HCT116 (cell line): ENCODE measurements around the gene DPP6. TPM values are rescaled to one million over a fixed set of nuclear protein-coding genes. Genes with fewer than 3 reads are reported as not detected.

Experiments used
- ATAC-seq: fragments of 200-7000 bp; cut with Tn5 transposase; 2 replicates; pipeline ENCODE4 v1.9.1; 2020; ENCODE audit warnings: mild to moderate bottlenecking, moderate library complexity
- BruUV-seq: library from RNA; stranded (reverse); fragments of 400-500 nt; replicated peaks from 2 replicates; lab custom pipeline; 2021; lab: Mats Ljungman, UMichigan
- CTCF ChIA-PET: fragments of 300-600 bp; sonication (Branson Sonifier 250); formaldehyde crosslinking; loops from one replicate; lab custom pipeline; 2021; ENCODE audit warnings: antibody characterized with exemption; lab: Charles Lee
- POLR2A ChIA-PET: fragments of 300-600, 350-600 bp; sonication (Branson Sonifier 250); formaldehyde crosslinking; loops from one replicate; lab custom pipeline; 2021; ENCODE audit warnings: antibody characterized with exemption; lab: Charles Lee
- RAD21 ChIA-PET, 2 experiments: fragments of 300-600 bp; sonication (Branson Sonifier 250); formaldehyde crosslinking; loops; one replicate each; lab custom pipeline; 2023; ENCODE audit warnings: low total read pairs in 2 of 2; ENCODE audit not compliant: uncharacterized antibody in 2 of 2, unreplicated experiment in 2 of 2, low non-redundant PET in 1 of 2; lab: Charles Lee
- DNase-seq: peaks from one replicate; pipeline ENCODE4 v3.0.0-alpha.2; 2010; ENCODE audit warnings: low read depth, low spot score
- H2AFZ ChIP-seq: fragments of 200-600 bp; shearing (Covaris generic), sonication (generic); 2 replicates; pipeline ENCODE4 v1.6.1; 2017; ENCODE audit warnings: low read depth, mixed run types, mixed read lengths, antibody characterized with exemption, low read length; ENCODE audit not compliant: poor library complexity, severe bottlenecking
- H3K27ac ChIP-seq: 2 replicates; pipeline ENCODE4 v1.5.1; 2012; ENCODE audit warnings: low read depth, low read length
- H3K27me3 ChIP-seq: fragments of 200-600 bp; sonication (generic); 2 replicates; pipeline ENCODE4 v1.6.1; 2016; ENCODE audit warnings: mixed run types, low read length, mixed read lengths; ENCODE audit not compliant: insufficient read depth
- H3K36me3 ChIP-seq, 2 experiments: fragments of 200-500 bp in 1 of 2; fragments of 200-600 bp in 1 of 2; sonication (Bioruptor generic) in 1 of 2; sonication (generic) in 1 of 2; 2 replicates each; pipeline versions ENCODE4 v1.5.1 to v1.6.1; 2014 to 2016; ENCODE audit warnings: low read length in 2 of 2, inconsistent platforms in 1 of 2, mixed read lengths in 1 of 2, mixed run types in 1 of 2; ENCODE audit not compliant: insufficient read depth in 2 of 2, control insufficient read depth in 1 of 2
- H3K4me1 ChIP-seq, 2 experiments: fragments of 200-600 bp in 1 of 2; sonication (generic) in 1 of 2; 2 replicates each; pipeline versions ENCODE4 v1.5.1 to v1.6.1; 2012 to 2017; ENCODE audit warnings: low read length in 2 of 2, inconsistent platforms in 1 of 2, mild to moderate bottlenecking in 1 of 2, mixed read lengths in 1 of 2, mixed run types in 1 of 2, moderate library complexity in 1 of 2; ENCODE audit not compliant: insufficient read depth in 2 of 2, control insufficient read depth in 1 of 2
- H3K4me2 ChIP-seq: fragments of 200-600 bp; sonication (generic); 2 replicates; pipeline ENCODE4 v1.6.1; 2017; ENCODE audit warnings: mixed run types, low read length, mixed read lengths
- H3K4me3 ChIP-seq, 2 experiments: fragments of 200-600 bp in 1 of 2; sonication (generic) in 1 of 2; replicated peaks in 1 of 2; 2 replicates each; pipeline ENCODE4 v1.5.1; 2011 to 2016; ENCODE audit warnings: low read length in 2 of 2, control low read depth in 1 of 2, low read depth in 1 of 2, mild to moderate bottlenecking in 1 of 2, mixed read lengths in 1 of 2, mixed run types in 1 of 2
- H3K79me2 ChIP-seq: fragments of 200-600 bp; sonication (generic); 2 replicates; pipeline ENCODE4 v1.6.1; 2017; ENCODE audit warnings: mild to moderate bottlenecking, mixed run types, low read length, moderate library complexity, mixed read lengths; ENCODE audit not compliant: insufficient read depth
- H3K9ac ChIP-seq: fragments of 200-600 bp; sonication (generic); 2 replicates; pipeline ENCODE4 v1.6.1; 2016; ENCODE audit warnings: low read length, mixed read lengths
- H3K9me2 ChIP-seq: fragments of 200-600 bp; sonication (generic), shearing (Covaris generic); 2 replicates; pipeline ENCODE4 v1.6.1; 2017; ENCODE audit warnings: mixed run types, mild to moderate bottlenecking, moderate library complexity; ENCODE audit not compliant: insufficient read depth
- H3K9me3 ChIP-seq, 2 experiments: fragments of 200-500 bp in 1 of 2; fragments of 200-600 bp in 1 of 2; sonication (Bioruptor generic) in 1 of 2; sonication (generic) in 1 of 2; 2 replicates each; pipeline ENCODE4 v1.6.1; 2014 to 2017; ENCODE audit warnings: low read length in 2 of 2, mixed read lengths in 2 of 2, inconsistent platforms in 1 of 2, low read depth in 1 of 2, mild to moderate bottlenecking in 1 of 2, mixed run types in 1 of 2, moderate library complexity in 1 of 2; ENCODE audit not compliant: control insufficient read depth in 1 of 2, insufficient read depth in 1 of 2
- H4K20me1 ChIP-seq: fragments of 200-600 bp; sonication (generic), shearing (Covaris generic); 2 replicates; pipeline ENCODE4 v1.6.1; 2017; ENCODE audit warnings: mixed run types, mild to moderate bottlenecking, moderate library complexity; ENCODE audit not compliant: insufficient read depth
- CEBPB ChIP-seq: IDR thresholded peaks from 2 replicates; pipeline ENCODE4 v1.6.1; 2012; ENCODE audit warnings: low read depth
- ELF1 ChIP-seq: IDR thresholded peaks from 2 replicates; pipeline ENCODE4 v1.6.1; 2012; ENCODE audit warnings: low read depth, borderline replicate concordance
- EZH2 ChIP-seq: fragments of 200-600 bp; sonication (generic); IDR thresholded peaks from 2 replicates; pipeline ENCODE4 v1.6.1; 2017; ENCODE audit warnings: antibody characterized with exemption, mixed run types
- JUND ChIP-seq: IDR thresholded peaks from 2 replicates; pipeline ENCODE4 v1.6.1; 2012
- MAX ChIP-seq: IDR thresholded peaks from 2 replicates; pipeline ENCODE4 v1.6.1; 2012
- POLR2AphosphoS5 ChIP-seq: IDR thresholded peaks from 2 replicates; pipeline ENCODE4 v1.6.1; 2011; ENCODE audit warnings: mild to moderate bottlenecking, low read depth, low read length, moderate library complexity
- SIN3A ChIP-seq: IDR thresholded peaks from 2 replicates; pipeline ENCODE4 v1.6.1; 2012; ENCODE audit warnings: low read depth
- SP1 ChIP-seq: IDR thresholded peaks from 2 replicates; pipeline ENCODE4 v1.6.1; 2012; ENCODE audit warnings: low read depth
- SRF ChIP-seq: IDR thresholded peaks from 2 replicates; pipeline ENCODE4 v1.6.1; 2012; ENCODE audit warnings: low read depth
- TCF7L2 ChIP-seq: IDR thresholded peaks from 2 replicates; pipeline ENCODE4 v1.7.0; 2011; ENCODE audit warnings: borderline replicate concordance, inconsistent platforms; ENCODE audit not compliant: insufficient read depth, insufficient read length; ENCODE audit errors: extremely low read depth
- YY1 ChIP-seq: IDR thresholded peaks from 2 replicates; pipeline ENCODE4 v1.6.1; 2011; ENCODE audit warnings: low read length, low read depth, moderate library complexity, mild to moderate bottlenecking; ENCODE audit not compliant: insufficient replicate concordance; ENCODE audit errors: extremely low read depth
- ZNF274 ChIP-seq: fragments of 200-500 bp; sonication (Bioruptor generic); IDR thresholded peaks from 2 replicates; pipeline ENCODE4 v1.6.1; 2014; ENCODE audit warnings: mild to moderate bottlenecking, low read depth, low read length, inconsistent platforms
- intact Hi-C: fragments of 100-400 bp; cut with micrococcal nuclease; formaldehyde crosslinking; loops from 2 replicates; pipeline ENCODE4 v1.10.0; 2022
- total RNA-seq: library from RNA; stranded (reverse); gene quantifications from one replicate; pipeline ENCODE4 v1.2.1, GENCODE V29; 2021; ENCODE audit not compliant: unreplicated experiment
- TF ChIP-seq, protein P1 (sequence below), 3 experiments: fragments of 200-600 bp in 1 of 3; sonication (generic) in 1 of 3; IDR thresholded peaks in 2 of 3; conservative IDR thresholded peaks in 1 of 3; 2 replicates each; pipeline ENCODE4 v1.5.1; 2012 to 2017; ENCODE audit warnings: low read depth in 2 of 3, low read length in 2 of 3, antibody characterized with exemption in 1 of 3, borderline replicate concordance in 1 of 3, control low read depth in 1 of 3, mild to moderate bottlenecking in 1 of 3, mixed read lengths in 1 of 3, mixed run types in 1 of 3, moderate library complexity in 1 of 3; ENCODE audit not compliant: insufficient read depth in 1 of 3

Gene DPP6
- total RNA-seq, 1 experiment from 2014 or later, result not detected

- Histone ChIP-seq H3K27ac (no peak overlapping the region), H3K9me3 (no peaks in the 10 kb centered on the region), H3K9ac (no peak overlapping the region), H3K9me2 (no peaks in the 10 kb centered on the region), H3K36me3 (no peaks in the 10 kb centered on the region), H3K4me2 (no peak overlapping the region), H2AFZ (no peak overlapping the region), H3K4me1 (no peaks in the 10 kb centered on the region), H3K79me2 (no peaks in the 10 kb centered on the region), H4K20me1 (no peaks in the 10 kb centered on the region), H3K4me3 (no peak overlapping the region), H3K27me3 (peaks cover 19% of the 10 kb centered on the region)
- ATAC-seq (no peak), DNase-seq (no peak)
- no TSS peak for BruUV-seq
- intact Hi-C loops, result no loop called here
- ChIA-PET POLR2A (no interaction called here), RAD21 (no interaction called here), CTCF (no interaction called here)
- TF ChIP-seq ZNF274, result no peak
- TF ChIP-seq, protein P1, sequence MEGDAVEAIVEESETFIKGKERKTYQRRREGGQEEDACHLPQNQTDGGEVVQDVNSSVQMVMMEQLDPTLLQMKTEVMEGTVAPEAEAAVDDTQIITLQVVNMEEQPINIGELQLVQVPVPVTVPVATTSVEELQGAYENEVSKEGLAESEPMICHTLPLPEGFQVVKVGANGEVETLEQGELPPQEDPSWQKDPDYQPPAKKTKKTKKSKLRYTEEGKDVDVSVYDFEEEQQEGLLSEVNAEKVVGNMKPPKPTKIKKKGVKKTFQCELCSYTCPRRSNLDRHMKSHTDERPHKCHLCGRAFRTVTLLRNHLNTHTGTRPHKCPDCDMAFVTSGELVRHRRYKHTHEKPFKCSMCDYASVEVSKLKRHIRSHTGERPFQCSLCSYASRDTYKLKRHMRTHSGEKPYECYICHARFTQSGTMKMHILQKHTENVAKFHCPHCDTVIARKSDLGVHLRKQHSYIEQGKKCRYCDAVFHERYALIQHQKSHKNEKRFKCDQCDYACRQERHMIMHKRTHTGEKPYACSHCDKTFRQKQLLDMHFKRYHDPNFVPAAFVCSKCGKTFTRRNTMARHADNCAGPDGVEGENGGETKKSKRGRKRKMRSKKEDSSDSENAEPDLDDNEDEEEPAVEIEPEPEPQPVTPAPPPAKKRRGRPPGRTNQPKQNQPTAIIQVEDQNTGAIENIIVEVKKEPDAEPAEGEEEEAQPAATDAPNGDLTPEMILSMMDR (IDR thresholded peaks at IDR 0.05 in 2 of 3, conservative IDR thresholded peaks at IDR 0.05 in 1 of 3; ENCODE audit: borderline replicate concordance in 1 of 3, insufficient read depth in 1 of 3, low read depth in 2 of 3, low read length in 2 of 3), result no peak
- TF ChIP-seq POLR2AphosphoS5, result no peak
- no peak for TF ChIP-seq ELF1
- TF ChIP-seq SRF, result no peak
- TF ChIP-seq YY1, result no peak
Measured at GRCh38 chr7:154842591-154842990, 790.4 kb downstream of the DPP6 start.

DNA sequence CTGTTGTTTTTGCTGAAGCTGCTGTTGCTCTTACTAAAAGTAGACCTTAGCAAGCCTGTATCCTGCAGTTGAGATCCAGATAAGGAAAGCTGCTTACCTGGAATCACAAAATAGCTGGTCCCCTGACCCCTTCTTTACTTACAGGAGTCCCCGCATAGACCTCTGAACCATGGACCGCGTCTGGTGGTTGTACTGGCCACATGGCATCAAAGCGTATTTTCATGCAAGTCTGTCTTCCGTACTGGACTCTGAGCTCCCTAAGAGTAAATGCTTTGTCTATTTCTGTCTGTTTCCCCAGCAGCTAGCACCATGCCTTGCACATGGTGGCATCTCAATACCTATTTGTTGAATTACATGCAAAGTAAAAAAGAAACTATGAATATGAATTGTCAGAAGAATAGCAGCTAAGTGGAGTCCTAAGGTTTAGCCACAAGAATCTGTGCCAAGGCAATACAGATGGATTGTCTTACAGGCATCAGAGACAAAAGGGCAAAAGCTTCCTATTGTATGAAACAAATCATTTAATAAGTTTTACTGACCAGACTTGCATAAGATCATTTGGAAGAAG, 791.6 kb downstream of the DPP6 start:
- RAD21 ChIA-PET, result no interaction called here
- Histone ChIP-seq H3K9ac (no peak overlapping the region), H3K36me3 (no peaks in the 10 kb centered on the region), H3K4me2 (no peak overlapping the region), H3K4me1 (no peaks in the 10 kb centered on the region), H3K27me3 (peaks cover 19% of the 10 kb centered on the region), H3K9me2 (no peaks in the 10 kb centered on the region), H3K79me2 (no peaks in the 10 kb centered on the region), H3K27ac (no peak overlapping the region), H4K20me1 (no peaks in the 10 kb centered on the region), H2AFZ (no peak overlapping the region), H3K4me3 (no peak overlapping the region), H3K9me3 (no peaks in the 10 kb centered on the region)
- POLR2A ChIA-PET, result no interaction called here
- DNase-seq (no peak), ATAC-seq (no peak)
- intact Hi-C loops, result no loop called here
- BruUV-seq, result no TSS peak
- CTCF ChIA-PET, result no interaction called here
- TF ChIP-seq, protein P1 (IDR thresholded peaks at IDR 0.05 in 2 of 3, conservative IDR thresholded peaks at IDR 0.05 in 1 of 3; ENCODE audit: borderline replicate concordance in 1 of 3, insufficient read depth in 1 of 3, low read depth in 2 of 3, low read length in 2 of 3), result no peak
- no peak for TF ChIP-seq SIN3A
- no peak for TF ChIP-seq EZH2
- TF ChIP-seq MAX, result no peak
- no peak for TF ChIP-seq JUND
- TF ChIP-seq CEBPB, result no peak
- no peak for TF ChIP-seq ELF1
- no peak for TF ChIP-seq SP1
- no peak for TF ChIP-seq TCF7L2
